CD4-positive, alpha-beta T cell treated with Interleukin-12 subunit alpha and Interleukin-12 subunit beta, for 1 hour (primary cell): Measurements from ENCODE around the gene CASR.
"Not testable (repeated sequence)": the region's sequence is repeated elsewhere in the genome, so short reads cannot be mapped to it uniquely, and the experiment has no call there.

Experiments used
- DNase-seq: peaks from one replicate; pipeline ENCODE4 v3.0.0-alpha.2; 2020

The CASR gene, protein sequence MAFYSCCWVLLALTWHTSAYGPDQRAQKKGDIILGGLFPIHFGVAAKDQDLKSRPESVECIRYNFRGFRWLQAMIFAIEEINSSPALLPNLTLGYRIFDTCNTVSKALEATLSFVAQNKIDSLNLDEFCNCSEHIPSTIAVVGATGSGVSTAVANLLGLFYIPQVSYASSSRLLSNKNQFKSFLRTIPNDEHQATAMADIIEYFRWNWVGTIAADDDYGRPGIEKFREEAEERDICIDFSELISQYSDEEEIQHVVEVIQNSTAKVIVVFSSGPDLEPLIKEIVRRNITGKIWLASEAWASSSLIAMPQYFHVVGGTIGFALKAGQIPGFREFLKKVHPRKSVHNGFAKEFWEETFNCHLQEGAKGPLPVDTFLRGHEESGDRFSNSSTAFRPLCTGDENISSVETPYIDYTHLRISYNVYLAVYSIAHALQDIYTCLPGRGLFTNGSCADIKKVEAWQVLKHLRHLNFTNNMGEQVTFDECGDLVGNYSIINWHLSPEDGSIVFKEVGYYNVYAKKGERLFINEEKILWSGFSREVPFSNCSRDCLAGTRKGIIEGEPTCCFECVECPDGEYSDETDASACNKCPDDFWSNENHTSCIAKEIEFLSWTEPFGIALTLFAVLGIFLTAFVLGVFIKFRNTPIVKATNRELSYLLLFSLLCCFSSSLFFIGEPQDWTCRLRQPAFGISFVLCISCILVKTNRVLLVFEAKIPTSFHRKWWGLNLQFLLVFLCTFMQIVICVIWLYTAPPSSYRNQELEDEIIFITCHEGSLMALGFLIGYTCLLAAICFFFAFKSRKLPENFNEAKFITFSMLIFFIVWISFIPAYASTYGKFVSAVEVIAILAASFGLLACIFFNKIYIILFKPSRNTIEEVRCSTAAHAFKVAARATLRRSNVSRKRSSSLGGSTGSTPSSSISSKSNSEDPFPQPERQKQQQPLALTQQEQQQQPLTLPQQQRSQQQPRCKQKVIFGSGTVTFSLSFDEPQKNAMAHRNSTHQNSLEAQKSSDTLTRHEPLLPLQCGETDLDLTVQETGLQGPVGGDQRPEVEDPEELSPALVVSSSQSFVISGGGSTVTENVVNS

DNA sequence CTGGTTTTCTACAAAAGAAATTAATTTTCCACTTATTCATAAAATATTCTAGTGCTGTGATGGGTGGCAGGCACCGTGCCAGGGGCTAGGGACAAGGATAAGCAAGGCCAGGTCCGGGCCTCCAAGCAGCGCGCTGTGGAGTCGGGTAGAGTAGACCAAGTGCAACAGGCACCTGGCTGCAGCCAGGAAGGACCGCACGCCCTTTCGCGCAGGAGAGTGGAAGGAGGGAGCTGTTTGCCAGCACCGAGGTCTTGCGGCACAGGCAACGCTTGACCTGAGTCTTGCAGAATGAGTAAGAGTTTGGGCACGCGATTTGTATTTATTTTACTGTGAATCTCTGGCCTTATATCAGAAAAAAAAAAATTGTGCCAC, at the start of gene CASR:
Gene CASR, plus strand, starts transcription at position 148 of the 372 bp plus-strand sequence. CDS start 70,522 bp downstream, outside the sequence.
- DNase-seq, result no peak

DNA sequence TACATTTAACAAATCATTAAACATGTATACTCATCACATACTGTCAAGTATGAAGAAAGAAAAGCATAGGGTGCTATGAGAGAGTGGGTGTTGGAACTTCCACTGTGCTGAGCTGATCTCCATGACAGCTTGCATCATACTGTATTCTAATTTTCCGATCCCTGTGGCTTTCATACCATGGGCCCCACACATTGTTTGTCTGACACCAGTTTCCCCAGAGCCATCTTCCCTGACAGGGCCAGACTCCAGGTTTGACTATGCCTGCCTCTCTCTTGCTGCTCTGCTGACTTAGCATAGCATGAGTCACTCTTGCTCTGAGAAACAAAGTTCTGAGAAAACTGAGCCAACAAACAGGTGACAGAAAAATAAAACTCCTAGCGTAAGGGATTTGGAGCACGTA, 37.0 kb upstream of the CASR start:
- DNase-seq, result no peak

DNA sequence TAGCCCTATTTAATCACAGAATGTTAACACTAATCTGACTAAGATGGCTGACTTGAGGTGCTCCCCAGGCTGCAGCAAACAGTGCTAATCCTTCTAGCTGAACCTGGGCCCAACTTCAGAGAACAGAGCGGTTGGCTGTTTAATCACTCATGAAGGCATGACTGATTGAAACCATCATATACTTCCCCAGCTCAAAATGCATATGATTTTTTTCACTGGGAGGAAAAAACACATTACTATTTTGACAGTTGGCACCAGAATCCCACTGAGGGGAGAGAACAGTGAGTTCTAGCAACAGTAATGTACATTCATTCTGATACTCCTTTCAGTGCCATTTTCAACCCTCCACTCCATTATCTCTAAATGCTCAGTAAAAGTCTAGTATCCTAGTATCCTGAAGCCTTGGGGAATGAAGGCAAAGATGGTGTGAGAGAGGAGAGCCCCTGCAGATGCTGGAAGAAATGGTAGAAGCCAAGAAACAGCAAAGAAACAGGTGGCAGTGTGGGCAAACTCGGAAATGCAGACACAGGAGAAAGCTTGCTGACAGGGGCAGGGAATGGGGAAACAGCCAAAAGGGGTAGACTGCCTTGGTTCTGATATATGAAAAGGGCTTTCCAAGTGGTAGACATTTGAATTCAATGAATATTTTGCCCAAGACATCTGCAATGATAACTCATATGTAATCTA, 34.4 kb upstream of the CASR start:
- DNase-seq, result no peak

GRCh38 chr3:122151480-122151879, 32.0 kb upstream of the CASR start:
- DNase-seq, result no peak

DNA sequence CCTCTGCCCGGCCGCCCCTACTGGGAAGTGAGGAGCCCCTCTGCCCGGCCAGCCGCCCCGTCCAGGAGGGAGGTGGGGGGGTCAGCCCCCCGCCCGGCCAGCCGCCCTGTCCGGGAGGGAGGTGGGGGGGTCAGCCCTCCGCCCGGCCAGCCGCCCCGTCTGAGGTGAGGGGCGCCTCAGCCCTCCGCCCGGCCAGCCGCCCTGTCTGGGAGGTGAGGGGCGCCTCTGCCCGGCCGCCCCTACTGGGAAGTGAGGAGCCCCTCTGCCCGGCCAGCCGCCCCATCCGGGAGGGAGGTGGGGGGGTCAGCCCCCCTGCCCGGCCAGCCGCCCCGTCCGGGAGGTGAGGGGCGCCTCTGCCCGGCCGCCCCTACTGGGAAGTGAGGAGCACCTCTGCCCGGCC, 18.5 kb upstream of the CASR start:
- DNase-seq, result not testable (repeated sequence)

- DNase-seq, result no peak
Observed at GRCh38 chr3:122167630-122168029, 15.8 kb upstream of the CASR start.

DNA sequence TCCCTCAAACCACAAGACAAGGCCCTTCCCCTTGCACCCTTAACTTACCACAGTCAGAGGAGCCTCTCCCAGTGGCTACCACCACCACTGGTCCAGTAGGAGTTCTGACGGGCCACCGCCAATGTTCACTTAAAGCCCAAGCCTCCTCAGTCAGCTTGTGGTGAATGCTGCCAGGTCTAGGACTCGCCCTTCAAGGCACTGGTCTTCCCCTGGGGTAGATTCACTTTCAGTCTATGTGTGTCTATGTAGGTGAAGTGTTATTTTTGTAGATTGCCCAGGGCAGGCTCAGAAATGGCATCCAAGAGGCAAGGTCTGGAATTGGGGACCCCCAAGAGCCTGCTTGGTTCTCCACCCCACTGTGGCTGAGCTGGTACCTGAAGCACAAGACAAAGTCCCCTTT, 15.4 kb upstream of the CASR start:
- no peak for DNase-seq

GRCh38 chr3:122169911-122170310, 13.6 kb upstream of the CASR start:
- DNase-seq, result no peak

- not testable (repeated sequence) for DNase-seq
Observed at GRCh38 chr3:122171361-122171760, 12.1 kb upstream of the CASR start.

GRCh38 chr3:122178711-122179110, 4.8 kb upstream of the CASR start:
- DNase-seq, result no peak

- no peak for DNase-seq
Observed at GRCh38 chr3:122183893-122184590, 574 bp downstream of the CASR start.

DNA sequence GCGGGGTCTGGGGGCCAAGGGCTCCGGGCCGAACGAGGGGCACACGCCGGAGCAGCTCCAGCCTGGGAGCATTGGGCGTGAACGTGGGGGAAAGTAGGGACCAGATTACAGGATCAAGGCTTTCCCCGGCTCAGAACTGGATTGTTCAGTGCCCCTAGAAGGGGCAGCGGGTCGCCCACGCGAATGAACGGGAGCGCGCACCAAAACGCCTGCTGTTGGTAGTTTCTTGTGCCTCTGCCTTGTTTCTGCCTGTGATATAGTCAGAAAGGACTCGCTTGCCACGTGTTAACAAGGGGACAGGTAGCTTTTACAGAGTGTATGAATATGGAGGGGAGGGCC, 1.1 kb downstream of the CASR start:
- no peak for DNase-seq

DNA sequence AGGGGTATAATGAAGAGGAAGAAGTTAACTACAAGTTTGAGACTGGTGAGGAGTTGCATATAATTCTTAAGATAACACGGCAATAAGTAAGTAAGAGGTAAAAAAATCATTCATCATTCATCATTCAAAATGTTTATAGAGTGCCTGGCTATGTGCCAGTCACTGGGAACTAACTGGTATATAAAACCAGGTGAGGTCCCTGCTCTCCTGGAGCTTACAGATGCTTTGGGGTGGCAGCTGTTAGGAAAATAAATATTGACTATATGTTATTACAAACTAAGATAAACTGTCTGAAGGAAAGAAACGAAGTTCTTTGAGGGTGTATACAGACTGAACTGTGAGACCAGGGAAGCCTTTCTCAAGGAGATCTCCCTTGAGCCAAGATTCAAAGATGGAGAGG, 2.9 kb downstream of the CASR start:
- DNase-seq, result no peak

DNA sequence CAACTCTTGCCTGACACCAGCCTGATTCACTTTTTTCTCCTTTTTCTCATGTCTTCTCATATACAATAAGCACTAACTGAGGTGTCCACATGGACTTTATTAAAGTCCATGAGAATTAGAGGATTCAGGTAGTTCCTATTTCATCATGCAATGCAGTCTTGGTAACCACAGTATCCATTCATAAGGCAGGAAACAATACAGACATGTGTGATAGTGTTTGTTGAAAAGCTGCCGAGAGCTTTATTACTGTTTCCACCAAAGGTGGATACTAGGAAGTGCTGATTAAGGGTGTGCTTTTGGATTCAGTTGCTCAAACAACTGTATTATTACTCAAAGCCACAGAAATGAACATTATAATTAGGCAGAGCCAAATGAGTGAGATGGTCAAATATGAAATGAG, 5.3 kb downstream of the CASR start:
- DNase-seq, result no peak

DNA sequence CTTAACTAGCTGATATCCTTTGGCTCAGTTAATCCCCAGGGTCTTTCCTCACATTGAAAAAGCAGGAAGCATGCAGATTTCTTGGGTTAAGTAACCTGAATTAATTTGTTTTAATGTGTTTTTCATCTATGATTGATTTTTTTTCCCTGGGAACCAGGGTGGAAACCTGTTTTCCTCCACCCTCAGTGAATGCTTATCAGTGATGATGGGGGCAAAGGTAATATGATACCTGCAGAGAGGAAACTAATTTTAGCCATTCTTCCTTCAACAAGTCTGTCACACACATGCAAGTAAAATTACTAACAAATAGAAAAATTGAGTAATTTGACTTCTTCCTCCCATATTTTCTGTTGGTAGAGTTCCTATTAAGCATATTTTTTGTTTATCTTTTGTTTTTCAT, 5.9 kb downstream of the CASR start:
- DNase-seq, result no peak

GRCh38 chr3:122190525-122190924, 7.1 kb downstream of the CASR start:
- DNase-seq, result no peak

- no peak for DNase-seq
Observed at GRCh38 chr3:122198966-122199365, 15.5 kb downstream of the CASR start.

DNA sequence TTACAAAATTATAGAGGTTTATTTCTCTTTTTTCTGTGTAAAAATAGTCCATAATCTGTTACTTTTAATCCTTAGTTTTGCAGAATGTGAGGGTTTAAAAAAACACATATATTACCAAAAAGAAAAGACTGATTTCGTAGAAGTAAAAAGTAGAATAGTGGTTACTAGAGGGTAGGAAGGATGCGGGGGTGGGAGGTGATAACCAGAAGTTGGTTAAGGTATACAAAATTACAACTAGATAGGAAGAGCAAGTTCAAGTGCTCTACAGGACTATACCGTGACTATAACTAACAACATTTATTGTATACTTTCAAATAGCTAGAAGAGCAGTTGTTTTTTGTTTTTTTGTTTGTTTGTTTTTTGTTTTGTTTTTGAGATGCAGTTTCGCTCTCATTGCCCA, 16.1 kb downstream of the CASR start:
- DNase-seq, result no peak

- DNase-seq, result no peak
Observed at GRCh38 chr3:122200661-122201060, 17.2 kb downstream of the CASR start.

- DNase-seq, result not testable (repeated sequence)
Observed at GRCh38 chr3:122201476-122201875, 18.0 kb downstream of the CASR start.

DNA sequence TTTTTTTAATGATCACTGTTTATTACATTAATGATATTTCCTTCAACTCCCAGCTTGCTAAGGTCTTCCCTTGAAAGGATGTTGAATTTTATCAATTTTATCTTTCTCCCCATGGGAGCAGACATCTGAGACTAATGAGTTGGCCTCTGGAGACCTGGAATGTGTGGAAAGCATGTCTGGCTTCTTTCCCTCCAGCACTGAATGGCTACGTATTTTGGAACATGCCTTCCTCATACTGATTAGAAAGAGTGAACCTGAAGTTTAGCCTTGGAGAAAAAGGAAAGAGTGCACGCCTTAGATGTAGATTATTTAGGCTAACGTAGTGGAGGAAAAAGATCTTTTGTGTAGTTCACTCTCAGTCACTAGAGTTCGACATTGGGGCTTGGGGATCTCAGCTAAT, 25.1 kb downstream of the CASR start:
- DNase-seq, result no peak

GRCh38 chr3:122213650-122214049, 30.2 kb downstream of the CASR start:
- DNase-seq, result no peak

- no peak for DNase-seq
Observed at GRCh38 chr3:122214711-122215110, 31.2 kb downstream of the CASR start.
